ENCODE results near the gene BSDC1.

DNA sequence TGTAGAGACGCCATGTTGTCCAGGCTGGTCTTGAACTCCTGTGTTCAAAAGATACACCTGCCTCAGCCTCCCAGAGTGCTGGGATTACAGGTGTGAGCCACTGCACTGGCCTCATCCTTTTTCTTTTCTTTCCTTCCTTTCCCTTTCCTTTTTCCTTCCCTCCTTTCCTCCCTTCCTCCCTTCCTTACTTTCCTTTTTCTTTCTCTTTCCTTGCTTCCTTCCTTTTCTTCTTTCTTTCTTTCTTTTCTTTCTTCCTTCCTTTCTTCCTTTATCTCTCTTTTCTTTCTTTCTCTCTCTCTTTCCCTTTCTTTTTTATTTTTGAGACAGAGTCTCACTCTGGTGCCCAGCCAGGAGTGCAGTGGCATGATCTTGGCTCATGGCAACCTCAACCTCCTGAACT is 37.8 kb downstream of the BSDC1 start:
- TF ChIP-seq, protein P1, sequence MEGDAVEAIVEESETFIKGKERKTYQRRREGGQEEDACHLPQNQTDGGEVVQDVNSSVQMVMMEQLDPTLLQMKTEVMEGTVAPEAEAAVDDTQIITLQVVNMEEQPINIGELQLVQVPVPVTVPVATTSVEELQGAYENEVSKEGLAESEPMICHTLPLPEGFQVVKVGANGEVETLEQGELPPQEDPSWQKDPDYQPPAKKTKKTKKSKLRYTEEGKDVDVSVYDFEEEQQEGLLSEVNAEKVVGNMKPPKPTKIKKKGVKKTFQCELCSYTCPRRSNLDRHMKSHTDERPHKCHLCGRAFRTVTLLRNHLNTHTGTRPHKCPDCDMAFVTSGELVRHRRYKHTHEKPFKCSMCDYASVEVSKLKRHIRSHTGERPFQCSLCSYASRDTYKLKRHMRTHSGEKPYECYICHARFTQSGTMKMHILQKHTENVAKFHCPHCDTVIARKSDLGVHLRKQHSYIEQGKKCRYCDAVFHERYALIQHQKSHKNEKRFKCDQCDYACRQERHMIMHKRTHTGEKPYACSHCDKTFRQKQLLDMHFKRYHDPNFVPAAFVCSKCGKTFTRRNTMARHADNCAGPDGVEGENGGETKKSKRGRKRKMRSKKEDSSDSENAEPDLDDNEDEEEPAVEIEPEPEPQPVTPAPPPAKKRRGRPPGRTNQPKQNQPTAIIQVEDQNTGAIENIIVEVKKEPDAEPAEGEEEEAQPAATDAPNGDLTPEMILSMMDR (IDR thresholded peaks at IDR 0.05): no peak
- no peak for TF ChIP-seq POLR2A (IDR thresholded peaks at IDR 0.05)
